Tibial nerve (tissue), 4 donors: ENCODE results near the gene TMEM14A.

Experiments used
- CTCF ChIP-seq, 5 experiments: fragments of 200-600 bp in 3 of 5; fragments of 450-650 bp in 2 of 5; sonication (generic) in 3 of 5; IDR thresholded peaks; one replicate each; pipeline ENCODE4 v1.5.1; 2016 to 2019; ENCODE audit warnings: antibody characterized with exemption in 5 of 5, mild to moderate bottlenecking in 3 of 5, moderate library complexity in 2 of 5
- EP300 ChIP-seq, 2 donors: sonication (generic); formaldehyde crosslinking; IDR thresholded peaks; one replicate each; pipeline ENCODE4 v1.6.1; 2017; ENCODE audit warnings: antibody characterized with exemption in 2 of 2, mild to moderate bottlenecking in 1 of 2

- no peak for TF ChIP-seq CTCF (IDR thresholded peaks at IDR 0.05)
- TF ChIP-seq EP300 (IDR thresholded peaks at IDR 0.05), result no peak
Observed at GRCh38 chr6:52621631-52622030, 49.3 kb upstream of the TMEM14A start.
